Neuronal stem cell (in vitro differentiated cells): Measurements from ENCODE around the gene PHGDH.
"Not testable (repeated sequence)": the region's sequence is repeated elsewhere in the genome, so short reads cannot be mapped to it uniquely, and the experiment has no call there.

Experiments used
- DNase-seq: peaks from one replicate; pipeline ENCODE4 v3.0.0-alpha.2; 2013; ENCODE audit warnings: low spot score
- H2AFZ ChIP-seq: one replicate; pipeline ENCODE4 v1.6.1; 2013; ENCODE audit warnings: mild to moderate bottlenecking, low read length, inconsistent platforms
- H2AK5ac ChIP-seq: 2 replicates; pipeline ENCODE4 v1.6.1; 2013; ENCODE audit warnings: low read depth, mild to moderate bottlenecking, inconsistent platforms, low read length, moderate library complexity, mixed read lengths
- H2BK120ac ChIP-seq: 2 replicates; pipeline ENCODE4 v1.6.1; 2013; ENCODE audit warnings: low read depth, mild to moderate bottlenecking, inconsistent platforms, low read length, moderate library complexity, mixed read lengths
- H2BK12ac ChIP-seq: one replicate; pipeline ENCODE4 v1.6.1; 2013; ENCODE audit warnings: low read length, inconsistent platforms
- H2BK15ac ChIP-seq: 2 replicates; pipeline ENCODE4 v1.6.1; 2013; ENCODE audit warnings: mild to moderate bottlenecking, low read length, inconsistent platforms, mixed read lengths
- H2BK5ac ChIP-seq: one replicate; pipeline ENCODE4 v1.6.1; 2013; ENCODE audit warnings: inconsistent platforms, mild to moderate bottlenecking, low read length, moderate library complexity
- H3K14ac ChIP-seq: one replicate; pipeline ENCODE4 v1.6.1; 2013; ENCODE audit warnings: low read length, inconsistent platforms
- H3K18ac ChIP-seq: 2 replicates; pipeline ENCODE4 v1.6.1; 2013; ENCODE audit warnings: low read length, inconsistent platforms
- H3K23ac ChIP-seq: 2 replicates; pipeline ENCODE4 v1.6.1; 2013; ENCODE audit warnings: low read depth, mild to moderate bottlenecking, mixed read lengths, low read length, inconsistent platforms; ENCODE audit not compliant: poor library complexity
- H3K27ac ChIP-seq: replicated peaks from 3 replicates; pipeline ENCODE4 v1.5.1; 2013; ENCODE audit warnings: low read length, inconsistent platforms
- H3K27me3 ChIP-seq, 3 experiments: 2 replicates each; pipeline ENCODE4 v1.6.1; 2013; ENCODE audit warnings: low read length in 3 of 3, mild to moderate bottlenecking in 2 of 3, inconsistent platforms in 1 of 3, low read depth in 1 of 3, mixed read lengths in 1 of 3, moderate library complexity in 1 of 3; ENCODE audit not compliant: control insufficient read depth in 3 of 3, insufficient read depth in 3 of 3
- H3K36me3 ChIP-seq, 2 donors: replicated peaks in 1 of 2; 2 replicates each; pipeline ENCODE4 v1.6.1; 2013; ENCODE audit warnings: low read length in 2 of 2; ENCODE audit not compliant: control insufficient read depth in 2 of 2, insufficient read depth in 2 of 2
- H3K4ac ChIP-seq: 2 replicates; pipeline ENCODE4 v1.6.1; 2013; ENCODE audit warnings: inconsistent platforms, mild to moderate bottlenecking, low read length, moderate library complexity
- H3K4me1 ChIP-seq, 2 donors: 1 replicate in 1 of 2; 2 replicates in 1 of 2; pipeline ENCODE4 v1.6.1; 2013; ENCODE audit warnings: low read length in 2 of 2, low read depth in 1 of 2; ENCODE audit not compliant: control insufficient read depth in 2 of 2, insufficient read depth in 1 of 2
- H3K4me2 ChIP-seq: one replicate; pipeline ENCODE4 v1.6.1; 2013; ENCODE audit warnings: mild to moderate bottlenecking, low read length, inconsistent platforms; ENCODE audit not compliant: insufficient read depth, poor library complexity, severe bottlenecking
- H3K4me3 ChIP-seq, 2 donors: 2 replicates each; pipeline ENCODE4 v1.5.1; 2013; ENCODE audit warnings: low read length in 2 of 2, mild to moderate bottlenecking in 2 of 2, inconsistent platforms in 1 of 2, moderate library complexity in 1 of 2
- H3K79me1 ChIP-seq: one replicate; pipeline ENCODE4 v1.6.1; 2013; ENCODE audit warnings: low read depth, mild to moderate bottlenecking, inconsistent platforms, low read length, moderate library complexity
- H3K9ac ChIP-seq: one replicate; pipeline ENCODE4 v1.6.1; 2013; ENCODE audit warnings: mild to moderate bottlenecking, low read depth, low read length, inconsistent platforms; ENCODE audit not compliant: poor library complexity
- H3K9me3 ChIP-seq, 2 donors: replicated peaks in 1 of 2; 2 replicates each; pipeline versions ENCODE3 to v1.6.1; 2013; ENCODE audit warnings: low read length in 2 of 2, mild to moderate bottlenecking in 2 of 2, inconsistent platforms in 1 of 2, low read depth in 1 of 2, mixed read lengths in 1 of 2, moderate library complexity in 1 of 2; ENCODE audit not compliant: control insufficient read depth in 2 of 2, insufficient read depth in 1 of 2
- H4K8ac ChIP-seq: one replicate; pipeline ENCODE4 v1.6.1; 2013; ENCODE audit warnings: low read depth, mild to moderate bottlenecking, inconsistent platforms, low read length, moderate library complexity
- H4K91ac ChIP-seq: one replicate; pipeline ENCODE4 v1.6.1; 2013; ENCODE audit warnings: low read length, low read depth, mild to moderate bottlenecking, inconsistent platforms; ENCODE audit not compliant: poor library complexity
- WGBS, 2 donors: extraction: QIAGEN DNeasy Blood & Tissue Kit; methylation state at CpG; one replicate each; pipeline ENCODE4 v1.1.7; 2013; ENCODE audit warnings: missing lambda C conversion rate in 2 of 2, mixed read lengths in 1 of 2; ENCODE audit not compliant: insufficient read length in 2 of 2, insufficient replicate concordance in 1 of 2; ENCODE audit errors: extremely low coverage in 2 of 2; 5-methylcytosine and 5-hydroxymethylcytosine counted together

Gene PHGDH

GRCh38 chr1:119783354-119784185 is 71.8 kb downstream of the PHGDH start:
- H3K36me3 ChIP-seq: no peaks in the 10 kb centered on the region
- no peaks in the 10 kb centered on the region for H3K79me1 ChIP-seq
- no peak overlapping the region for H4K8ac ChIP-seq
- no peaks in the 10 kb centered on the region for H3K9me3 ChIP-seq
- H3K9ac ChIP-seq: no peak overlapping the region
- no peak overlapping the region for H2AFZ ChIP-seq
- no peak overlapping the region for H3K23ac ChIP-seq
- no peak overlapping the region for H3K27ac ChIP-seq
- H3K4ac ChIP-seq: no peak overlapping the region
- no peak overlapping the region for H3K18ac ChIP-seq
- no peak overlapping the region for H3K4me2 ChIP-seq
- no peak for DNase-seq
- H2BK120ac ChIP-seq: no peak overlapping the region
- H3K4me3 ChIP-seq: no peak overlapping the region
- H2BK5ac ChIP-seq: no peak overlapping the region
- no peak overlapping the region for H2BK12ac ChIP-seq
- no CpG with 5 or more reads among the region's 6 CpGs for WGBS, 2 donors
- H3K14ac ChIP-seq: no peak overlapping the region
- no peak overlapping the region for H4K91ac ChIP-seq
- peaks cover 2 to 16% of the 10 kb centered on the region in 2 donors for H3K4me1 ChIP-seq
- no peak overlapping the region for H2AK5ac ChIP-seq
- no peak overlapping the region for H2BK15ac ChIP-seq
- H3K27me3 ChIP-seq: peaks cover 0 to 6% (median 0%) of the 10 kb centered on the region in 3 experiments

GRCh38 chr1:119784191-119784781 is 72.6 kb downstream of the PHGDH start:
- H4K8ac ChIP-seq: no peak overlapping the region

GRCh38 chr1:119786046-119786445 is 74.3 kb downstream of the PHGDH start:
- H2AK5ac ChIP-seq, H2BK120ac ChIP-seq, H3K4me3 ChIP-seq, H3K9ac ChIP-seq, H3K4ac ChIP-seq, H2BK5ac ChIP-seq, H3K18ac ChIP-seq, H3K9me3 ChIP-seq, H4K91ac ChIP-seq, H4K8ac ChIP-seq, H2BK15ac ChIP-seq, H3K27me3 ChIP-seq, DNase-seq, H2AFZ ChIP-seq, H3K23ac ChIP-seq, H3K79me1 ChIP-seq, H3K14ac ChIP-seq, H3K36me3 ChIP-seq, H2BK12ac ChIP-seq, H3K4me2 ChIP-seq: not testable (repeated sequence)
- H3K27ac ChIP-seq: peak overlapping the region; percentile 3
- no CpG with 5 or more reads among the region's 7 CpGs for WGBS, 2 donors
- peaks cover 0 to 13% of the 10 kb centered on the region in 2 donors for H3K4me1 ChIP-seq

More at GRCh38 chr1:119784191-119784781, 72.6 kb downstream of the PHGDH start:
- Histone ChIP-seq H2AFZ (no peak overlapping the region), H4K91ac (no peak overlapping the region), H3K9ac (no peak overlapping the region), H3K4me2 (no peak overlapping the region), H3K23ac (peak overlapping the region; percentile 53), H3K9me3 (no peaks in the 10 kb centered on the region), H2AK5ac (no peak overlapping the region), H3K4ac (no peak overlapping the region), H3K18ac (no peak overlapping the region), H2BK5ac (no peak overlapping the region), H2BK120ac (no peak overlapping the region), H3K14ac (no peak overlapping the region), H3K27ac (no peak overlapping the region), H3K27me3 (peaks cover 0 to 6% (median 0%) of the 10 kb centered on the region in 3 experiments), H2BK12ac (no peak overlapping the region), H3K4me3 (no peak overlapping the region), H3K4me1 (peaks cover 2 to 15% of the 10 kb centered on the region in 2 donors), H2BK15ac (no peak overlapping the region), H3K79me1 (no peaks in the 10 kb centered on the region), H3K36me3 (no peaks in the 10 kb centered on the region)
- no CpG with 5 or more reads among the region's 3 CpGs for WGBS, 2 donors
- no peak for DNase-seq

GRCh38 chr1:119786473-119787050 is 74.8 kb downstream of the PHGDH start:
- not testable (repeated sequence) for H2BK120ac ChIP-seq, H2BK12ac ChIP-seq, H3K36me3 ChIP-seq, H2AK5ac ChIP-seq, H3K4ac ChIP-seq, H3K9me3 ChIP-seq, H3K23ac ChIP-seq, DNase-seq, H3K9ac ChIP-seq, H3K27ac ChIP-seq, H4K91ac ChIP-seq, H3K4me2 ChIP-seq, H2AFZ ChIP-seq, H3K18ac ChIP-seq, H2BK15ac ChIP-seq, H2BK5ac ChIP-seq, H3K79me1 ChIP-seq, H3K4me3 ChIP-seq, H4K8ac ChIP-seq, H3K27me3 ChIP-seq, H3K14ac ChIP-seq
- no CpG with 5 or more reads among the region's 4 CpGs for WGBS, 2 donors
- peaks cover 0 to 17% of the 10 kb centered on the region in 2 donors for H3K4me1 ChIP-seq
